Measurements from ENCODE around the gene SORCS2.

SORCS2 gene

DNA sequence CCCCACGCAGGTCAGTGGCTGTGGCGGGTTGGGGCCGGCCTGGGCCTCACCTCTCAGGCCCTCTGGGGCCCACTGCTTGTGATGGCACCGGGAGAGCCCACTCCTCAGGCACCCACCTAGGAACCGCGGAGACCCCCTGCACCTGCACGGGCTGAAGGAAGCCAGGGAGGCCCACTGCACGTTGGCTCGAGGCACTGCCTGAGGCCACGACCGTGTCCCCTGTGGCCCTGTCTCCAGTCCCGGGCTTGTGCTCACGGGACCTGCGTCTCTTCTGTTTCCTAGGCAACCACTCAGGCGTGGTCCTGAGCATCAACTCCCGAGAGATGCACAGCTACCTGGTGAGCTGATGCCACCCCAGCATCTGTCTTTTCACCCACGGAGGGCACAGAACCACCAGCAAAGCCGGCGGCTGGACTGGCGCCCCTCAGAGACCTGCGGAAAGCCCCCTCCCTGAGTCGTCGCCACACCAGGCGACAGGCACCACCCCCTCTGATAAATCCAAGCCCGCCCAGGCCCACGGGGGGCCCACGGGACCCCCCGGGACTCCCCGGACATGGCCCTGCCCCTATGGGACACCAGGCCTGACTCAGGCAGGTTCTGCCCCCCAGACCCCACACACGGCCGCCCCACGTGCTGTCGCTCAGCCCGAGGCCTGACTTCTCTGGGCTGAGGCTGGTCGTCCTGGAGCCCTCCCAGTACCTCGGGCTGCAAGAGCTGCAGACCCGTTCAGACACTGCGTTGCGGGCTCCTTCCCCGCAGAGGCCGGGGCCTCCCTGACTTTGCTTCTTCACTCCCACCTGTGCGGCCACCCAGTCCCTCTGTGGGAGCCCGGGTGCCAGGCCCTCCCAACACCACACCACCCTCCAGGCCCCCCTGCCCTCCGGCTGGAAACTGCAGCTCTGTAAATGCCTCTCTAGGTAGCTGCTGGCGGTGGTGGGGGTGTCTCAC lies 547.9 kb downstream of the SORCS2 start:
- peaks cover 28% of the 10 kb centered on the region for H3K4me1 Mint-ChIP-seq (ENCODE audit: low read depth)
- no peaks in the 10 kb centered on the region for H3K36me3 Mint-ChIP-seq (ENCODE audit: low read depth)
- no peaks in the 10 kb centered on the region for H3K9me3 Mint-ChIP-seq
- no peak overlapping the region for H3K4me3 Mint-ChIP-seq
- intact Hi-C loops (cut with micrococcal nuclease): loop anchor here (10.0 kb wide), 1 partner anchor 85 kb away; no protein-coding TSS in a partner anchor
- peak overlapping the region; percentile 30 for H3K27ac Mint-ChIP-seq
- H3K27me3 Mint-ChIP-seq: peaks cover 18% of the 10 kb centered on the region

DNA sequence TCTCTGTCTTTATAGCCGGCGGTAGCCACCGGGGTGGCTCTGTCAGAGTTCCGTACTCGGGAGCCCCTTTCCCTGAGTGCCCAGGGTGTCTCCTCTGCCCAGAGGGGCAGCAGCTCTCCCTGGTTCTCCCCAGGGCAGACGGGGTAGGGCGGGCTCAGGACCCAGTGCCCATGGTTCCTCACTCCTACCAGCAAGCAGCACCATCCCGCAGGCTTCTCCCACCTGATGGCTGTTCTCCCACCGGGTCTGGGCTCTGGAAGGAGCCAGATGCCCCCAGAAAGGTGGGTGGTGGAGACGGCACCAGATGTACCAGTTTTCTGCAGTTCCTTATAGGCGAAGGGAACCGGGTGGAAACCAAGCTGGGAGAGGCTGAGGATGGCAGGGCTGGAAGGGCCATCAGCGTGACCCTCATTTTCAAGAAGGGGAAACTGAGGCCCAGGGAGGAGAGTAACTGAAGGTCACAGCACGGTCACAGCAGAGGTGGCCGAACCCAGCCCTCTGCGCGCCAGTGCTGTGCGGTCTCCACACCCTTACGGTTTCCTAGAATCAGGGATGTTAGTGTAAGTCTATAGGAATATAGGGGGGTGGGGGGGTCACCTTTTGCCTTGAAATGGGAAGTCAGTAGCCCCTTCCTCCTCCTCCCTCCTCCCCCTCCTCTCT lies 548.7 kb downstream of the SORCS2 start:
- Mint-ChIP-seq H3K4me3 (no peak overlapping the region), H3K27me3 (peaks cover 15% of the 10 kb centered on the region), H3K9me3 (no peaks in the 10 kb centered on the region), H3K36me3 (ENCODE audit: low read depth) (no peaks in the 10 kb centered on the region), H3K4me1 (ENCODE audit: low read depth) (peaks cover 34% of the 10 kb centered on the region), H3K27ac (peak overlapping the region; percentile 30)
- intact Hi-C loops (cut with micrococcal nuclease): loop anchor here (10.0 kb wide), 1 partner anchor 86 kb away; no protein-coding TSS in a partner anchor

DNA sequence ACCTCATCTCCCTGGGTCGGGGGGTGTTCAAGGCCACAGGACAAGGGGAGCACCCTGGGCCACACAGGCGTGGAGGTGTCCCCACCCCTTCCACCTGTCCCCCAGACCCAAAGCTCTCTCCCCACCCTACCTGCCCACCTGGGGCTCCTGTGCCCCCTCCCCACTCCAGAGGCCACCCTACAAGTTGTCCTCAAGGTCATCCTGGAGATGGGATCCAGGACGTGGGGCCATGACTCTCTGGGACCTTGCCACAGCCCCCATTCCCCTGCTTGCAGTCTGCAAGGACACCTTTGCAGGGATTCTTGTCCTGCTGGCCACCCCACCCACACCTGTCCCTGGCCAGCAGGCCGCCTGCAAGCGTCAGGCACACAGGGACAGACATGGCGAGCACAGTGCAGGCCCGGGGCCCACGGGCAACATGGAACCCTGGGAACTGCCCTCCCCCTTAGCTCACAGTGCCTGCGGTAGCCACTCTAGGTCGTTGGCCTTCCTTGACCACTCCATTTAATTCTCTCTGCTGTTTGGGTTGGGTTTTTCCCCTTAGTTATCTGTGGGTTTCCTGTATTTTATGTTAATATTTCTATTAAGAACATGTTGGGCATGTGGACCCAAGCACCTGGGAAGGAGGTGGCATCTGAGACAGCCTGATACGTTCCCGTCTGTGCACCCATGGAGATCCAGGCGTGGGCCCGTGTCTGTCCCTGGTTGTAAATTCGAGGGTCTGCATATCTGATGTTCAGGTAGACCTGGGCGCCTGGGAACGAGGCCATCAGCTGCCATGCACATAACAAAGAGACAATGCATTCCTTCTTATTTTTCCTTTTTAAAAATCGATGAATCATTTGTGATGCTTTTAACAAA lies 549.8 kb downstream of the SORCS2 start:
- Mint-ChIP-seq H3K9me3 (no peaks in the 10 kb centered on the region), H3K27me3 (peaks cover 13% of the 10 kb centered on the region), H3K27ac (no peak overlapping the region), H3K4me3 (no peak overlapping the region), H3K36me3 (ENCODE audit: low read depth) (no peaks in the 10 kb centered on the region), H3K4me1 (ENCODE audit: low read depth) (peaks cover 43% of the 10 kb centered on the region)
- intact Hi-C loops (cut with micrococcal nuclease): loop anchor here (10.0 kb wide), 1 partner anchor 87 kb away; no protein-coding TSS in a partner anchor

DNA sequence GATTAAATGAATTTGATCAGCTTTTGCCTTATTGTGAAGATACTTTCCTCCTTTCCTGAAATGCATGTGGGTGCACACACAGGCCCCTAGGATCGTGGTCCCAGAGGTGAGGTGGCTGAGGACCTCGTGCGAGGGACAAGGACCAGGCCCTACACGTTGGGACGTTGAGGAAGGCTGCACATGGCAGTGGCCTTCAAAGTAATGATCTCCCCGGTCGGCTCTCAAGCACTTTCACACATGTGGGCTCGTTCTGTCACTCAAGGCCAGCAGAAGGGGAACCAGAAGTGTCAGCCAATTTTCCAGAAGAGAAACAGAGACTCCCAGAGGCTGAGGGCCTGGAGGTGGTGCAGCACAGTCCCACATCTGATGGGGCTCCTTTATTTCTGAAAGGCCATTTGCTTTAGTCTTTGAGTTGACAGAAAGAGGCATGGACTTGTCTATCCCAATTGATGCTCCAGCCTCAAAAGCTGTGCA lies 550.5 kb downstream of the SORCS2 start:
- Mint-ChIP-seq H3K4me3 (no peak overlapping the region), H3K9me3 (no peaks in the 10 kb centered on the region), H3K27ac (peak overlapping the region; percentile 83), H3K27me3 (peaks cover 16% of the 10 kb centered on the region), H3K36me3 (ENCODE audit: low read depth) (no peaks in the 10 kb centered on the region), H3K4me1 (ENCODE audit: low read depth) (peaks cover 50% of the 10 kb centered on the region)
- intact Hi-C loops (cut with micrococcal nuclease): loop anchor here (10.0 kb wide), 1 partner anchor 88 kb away; no protein-coding TSS in a partner anchor

DNA sequence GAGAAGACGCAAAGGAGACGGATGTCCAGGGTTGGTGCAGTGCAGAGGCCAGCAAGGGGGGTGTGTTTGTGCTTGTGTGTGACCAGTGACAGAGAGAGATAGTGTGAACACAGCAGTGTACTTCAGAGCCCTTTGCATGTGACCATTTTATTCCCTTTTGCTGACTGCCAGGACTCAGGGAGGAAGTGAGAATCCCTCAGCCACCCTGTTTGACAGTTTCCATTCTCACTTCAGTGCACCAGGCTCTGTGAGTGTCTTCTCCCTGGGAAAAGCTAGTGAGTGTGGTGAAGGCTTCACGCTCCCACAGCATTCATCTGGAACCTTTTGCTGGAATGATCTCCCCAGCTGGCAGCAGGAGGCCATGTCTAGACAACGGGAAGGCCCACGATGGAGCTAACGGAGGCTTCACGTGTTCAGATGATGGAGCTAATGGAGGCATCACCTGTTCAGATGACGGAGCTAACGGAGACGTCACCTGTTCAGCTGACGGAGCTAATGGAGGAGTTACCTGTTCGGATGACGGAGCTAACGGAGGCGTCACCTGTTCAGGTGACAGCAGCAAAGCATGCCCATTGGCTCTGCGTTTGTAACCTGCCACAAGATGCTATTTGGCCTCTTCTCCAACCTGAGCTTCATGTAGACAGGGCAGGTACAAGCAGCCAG lies 551.9 kb downstream of the SORCS2 start:
- Mint-ChIP-seq H3K36me3 (ENCODE audit: low read depth) (no peaks in the 10 kb centered on the region), H3K4me1 (ENCODE audit: low read depth) (peaks cover 64% of the 10 kb centered on the region), H3K4me3 (peak overlapping the region; percentile 43), H3K27ac (peak overlapping the region; percentile 83), H3K9me3 (no peaks in the 10 kb centered on the region), H3K27me3 (peaks cover 24% of the 10 kb centered on the region)
- intact Hi-C loops (cut with micrococcal nuclease): loop anchor here (10.0 kb wide), 1 partner anchor 89 kb away; no protein-coding TSS in a partner anchor

DNA sequence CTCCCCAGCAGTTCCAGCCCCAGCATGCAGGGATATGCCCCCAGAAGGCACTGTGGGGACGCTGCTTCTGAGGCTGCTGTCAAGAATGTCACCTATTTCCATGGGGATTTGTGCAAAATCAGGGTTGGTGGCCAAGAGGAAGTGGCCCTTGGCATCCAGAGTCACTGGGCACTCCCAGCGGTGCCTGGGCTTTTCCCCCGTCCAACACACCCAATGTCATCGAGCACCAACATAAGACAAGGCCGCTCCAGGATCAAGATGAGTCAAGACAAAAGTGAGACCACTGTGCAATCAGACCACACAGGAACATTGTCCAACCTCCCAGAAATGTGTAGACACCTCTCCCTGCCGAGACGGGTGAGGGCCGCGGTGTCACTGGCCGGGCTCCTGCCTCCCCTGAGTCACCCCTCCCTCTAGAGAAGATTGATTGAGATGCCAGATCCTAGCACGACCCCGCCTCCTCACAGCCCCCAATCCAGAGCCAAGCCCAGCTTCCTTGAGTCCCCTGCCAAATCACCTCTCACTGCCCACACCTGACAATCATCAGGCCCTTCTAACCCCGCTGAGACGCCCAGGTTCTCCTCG lies 553.1 kb downstream of the SORCS2 start:
- H3K9me3 Mint-ChIP-seq: no peaks in the 10 kb centered on the region
- intact Hi-C loops (cut with micrococcal nuclease): loop anchor here (10.0 kb wide), 1 partner anchor 91 kb away; no protein-coding TSS in a partner anchor
- H3K4me1 Mint-ChIP-seq (ENCODE audit: low read depth): peaks cover 70% of the 10 kb centered on the region
- H3K4me3 Mint-ChIP-seq: no peak overlapping the region
- no peaks in the 10 kb centered on the region for H3K36me3 Mint-ChIP-seq (ENCODE audit: low read depth)
- H3K27me3 Mint-ChIP-seq: peaks cover 25% of the 10 kb centered on the region
- peak overlapping the region; percentile 54 for H3K27ac Mint-ChIP-seq

DNA sequence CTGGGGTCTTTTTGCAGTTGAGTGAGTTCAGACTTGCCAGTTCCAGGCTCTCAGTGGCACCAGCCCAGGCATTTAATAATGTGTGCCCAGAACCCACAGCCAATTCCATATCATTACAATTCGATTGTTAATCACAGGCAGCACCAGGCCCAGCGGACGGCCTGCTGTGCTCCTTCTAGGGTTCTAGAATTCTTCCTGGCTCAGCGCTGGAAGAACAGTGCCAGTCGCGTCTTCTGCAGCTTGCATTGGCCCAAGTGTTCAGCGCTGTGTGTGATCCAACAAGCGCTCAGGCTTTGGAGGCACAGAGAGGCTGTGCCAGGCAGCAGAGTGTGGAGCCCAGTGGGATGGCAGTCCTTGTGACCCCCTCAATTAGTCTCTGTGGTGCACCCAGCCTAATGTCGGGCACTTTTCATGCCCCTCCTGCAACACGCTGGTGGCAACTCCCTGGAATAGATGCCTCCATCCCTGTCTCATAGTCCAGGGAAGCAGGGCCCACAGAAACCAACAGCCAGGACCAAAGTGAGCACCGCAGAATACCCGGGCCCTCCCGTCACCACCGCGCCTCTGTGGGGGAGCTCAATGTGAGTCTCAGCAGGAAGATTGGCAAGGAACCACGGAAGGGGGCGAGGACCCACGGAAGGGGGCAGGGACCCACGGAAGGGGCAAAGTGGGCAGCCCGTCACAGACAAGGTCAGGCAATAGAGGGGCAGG lies 554.2 kb downstream of the SORCS2 start:
- Mint-ChIP-seq H3K27ac (peak overlapping the region; percentile 45), H3K9me3 (no peaks in the 10 kb centered on the region), H3K36me3 (ENCODE audit: low read depth) (no peaks in the 10 kb centered on the region), H3K27me3 (peaks cover 20% of the 10 kb centered on the region), H3K4me1 (ENCODE audit: low read depth) (peaks cover 70% of the 10 kb centered on the region), H3K4me3 (no peak overlapping the region)
- intact Hi-C loops (cut with micrococcal nuclease): loop anchor here (10.0 kb wide), 1 partner anchor 92 kb away; no protein-coding TSS in a partner anchor

DNA sequence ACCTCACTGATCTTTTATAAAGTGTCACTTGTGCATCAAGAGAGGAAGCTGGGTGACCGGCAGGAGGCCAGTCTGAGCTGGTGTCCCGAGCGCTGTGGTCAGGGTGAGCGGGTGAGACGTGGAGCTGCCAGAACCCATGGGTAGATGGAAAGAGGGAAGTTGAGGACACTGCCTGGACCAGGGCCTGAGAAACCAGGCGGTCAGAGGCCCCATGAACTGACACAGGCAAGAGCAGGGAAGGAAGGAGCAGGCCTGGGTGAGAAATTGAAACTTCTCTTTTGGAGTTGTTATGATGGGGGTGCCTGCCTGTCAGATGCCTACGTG lies 554.7 kb downstream of the SORCS2 start:
- H3K27ac Mint-ChIP-seq: peak overlapping the region; percentile 45
- peaks cover 70% of the 10 kb centered on the region for H3K4me1 Mint-ChIP-seq (ENCODE audit: low read depth)
- peaks cover 20% of the 10 kb centered on the region for H3K27me3 Mint-ChIP-seq
- intact Hi-C loops (cut with micrococcal nuclease): loop anchor here (10.0 kb wide), 1 partner anchor 92 kb away; no protein-coding TSS in a partner anchor
- no peaks in the 10 kb centered on the region for H3K9me3 Mint-ChIP-seq
- no peak overlapping the region for H3K4me3 Mint-ChIP-seq
- H3K36me3 Mint-ChIP-seq (ENCODE audit: low read depth): no peaks in the 10 kb centered on the region

DNA sequence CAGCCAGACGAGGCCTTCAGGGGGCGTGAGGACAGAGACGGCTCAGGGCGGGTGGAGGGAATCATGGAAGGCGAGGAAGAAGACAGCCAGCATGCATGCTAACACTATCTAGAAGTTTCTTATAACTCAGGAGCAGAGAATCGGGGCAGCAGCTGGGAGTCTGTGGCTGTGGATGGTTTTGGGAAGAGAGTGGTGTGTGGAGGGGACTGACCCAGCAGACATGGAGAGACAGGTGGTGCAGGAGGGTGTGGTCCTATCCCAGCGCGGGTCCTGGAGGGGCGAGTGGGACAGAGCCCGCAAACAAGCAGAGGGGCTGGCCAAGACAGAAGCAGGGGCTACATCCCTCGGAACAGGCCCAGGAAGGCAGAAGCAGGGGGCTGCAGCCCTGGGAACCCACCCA lies 555.2 kb downstream of the SORCS2 start:
- Mint-ChIP-seq H3K36me3 (ENCODE audit: low read depth) (no peaks in the 10 kb centered on the region), H3K4me1 (ENCODE audit: low read depth) (peaks cover 70% of the 10 kb centered on the region), H3K4me3 (no peak overlapping the region), H3K9me3 (no peaks in the 10 kb centered on the region), H3K27me3 (peaks cover 21% of the 10 kb centered on the region), H3K27ac (peak overlapping the region; percentile 45)
- intact Hi-C loops (cut with micrococcal nuclease): loop anchor here (10.0 kb wide), 1 partner anchor 93 kb away; no protein-coding TSS in a partner anchor

DNA sequence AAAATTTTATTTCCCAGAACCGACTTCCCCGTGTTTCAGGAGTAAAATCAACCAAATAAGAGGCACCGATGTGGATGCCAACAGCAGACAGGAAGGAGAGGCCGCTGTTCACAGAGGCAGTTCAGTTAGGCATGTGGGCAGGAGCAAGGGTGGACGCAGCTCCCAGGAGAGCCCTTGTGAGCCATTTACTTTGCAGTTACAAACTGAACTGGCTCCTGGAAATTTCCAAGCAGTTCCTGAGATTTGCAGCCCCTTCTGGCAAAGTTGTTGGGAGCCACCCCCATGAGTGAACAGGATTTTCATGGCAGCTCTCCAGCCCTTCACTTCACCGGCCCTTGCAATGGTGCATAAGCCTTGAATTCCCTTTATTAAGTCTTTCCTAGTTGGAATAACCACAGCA lies 558.2 kb downstream of the SORCS2 start:
- Mint-ChIP-seq H3K4me3 (no peak overlapping the region), H3K4me1 (ENCODE audit: low read depth) (peaks cover 43% of the 10 kb centered on the region), H3K27me3 (peaks cover 31% of the 10 kb centered on the region), H3K27ac (no peak overlapping the region), H3K9me3 (no peaks in the 10 kb centered on the region), H3K36me3 (ENCODE audit: low read depth) (no peaks in the 10 kb centered on the region)
- intact Hi-C loops (cut with micrococcal nuclease): no loop called here

DNA sequence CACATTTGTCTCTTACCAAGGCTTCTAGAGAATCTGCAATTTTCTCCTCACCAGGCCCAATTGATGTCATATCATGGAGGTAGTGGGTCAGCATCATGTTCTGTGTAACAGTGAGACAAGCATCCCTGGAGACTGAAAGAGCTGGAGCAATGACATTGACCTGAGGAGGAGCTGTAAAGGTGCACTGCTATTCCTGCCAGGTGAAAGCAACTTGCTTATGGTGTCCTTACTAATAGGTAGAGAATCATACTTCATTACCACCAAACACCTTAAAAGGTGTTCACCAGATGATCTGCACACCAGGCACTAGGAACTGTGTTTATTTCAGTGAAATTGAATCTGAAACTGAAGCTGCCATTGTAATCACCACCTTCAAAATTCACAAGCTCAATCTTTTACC lies 558.6 kb downstream of the SORCS2 start:
- Mint-ChIP-seq H3K36me3 (ENCODE audit: low read depth) (no peaks in the 10 kb centered on the region), H3K4me1 (ENCODE audit: low read depth) (peaks cover 40% of the 10 kb centered on the region), H3K27me3 (peaks cover 31% of the 10 kb centered on the region), H3K27ac (no peak overlapping the region), H3K4me3 (no peak overlapping the region), H3K9me3 (no peaks in the 10 kb centered on the region)
- intact Hi-C loops (cut with micrococcal nuclease): no loop called here

DNA sequence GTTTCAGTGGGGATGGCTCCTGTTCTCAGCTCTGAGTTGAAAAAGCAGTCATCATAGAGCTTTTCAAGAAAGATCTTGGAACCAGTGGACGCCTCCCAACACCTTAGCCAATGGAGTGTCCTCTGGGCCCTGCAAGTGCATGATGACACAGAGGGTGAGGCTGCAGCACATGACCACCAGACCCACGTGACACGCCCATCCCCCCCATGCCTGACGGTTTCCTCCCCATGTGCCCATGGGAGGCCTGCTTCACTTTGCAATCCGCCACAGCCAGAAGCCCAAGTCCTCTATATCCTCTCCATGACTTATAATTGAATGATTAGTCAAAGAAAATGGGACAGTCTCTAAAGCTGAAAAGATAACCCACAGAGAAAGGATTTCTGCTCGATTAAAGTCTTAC lies 560.3 kb downstream of the SORCS2 start:
- Mint-ChIP-seq H3K36me3 (ENCODE audit: low read depth) (no peaks in the 10 kb centered on the region), H3K4me3 (no peak overlapping the region), H3K27me3 (peaks cover 38% of the 10 kb centered on the region), H3K27ac (no peak overlapping the region), H3K9me3 (no peaks in the 10 kb centered on the region), H3K4me1 (ENCODE audit: low read depth) (peaks cover 37% of the 10 kb centered on the region)
- intact Hi-C loops (cut with micrococcal nuclease): no loop called here

Measured in dendritic cell treated with granulocyte-macrophage colony-stimulating factor and Interleukin-4, amounts not matched to agents 40 ng/mL and 50 ng/mL, for 4 days (primary cell).